ENCODE measurements around the gene UGT1A9. TPM values are rescaled to one million over a fixed set of nuclear protein-coding genes. Genes with fewer than 3 reads are reported as not detected.
"Not testable (repeated sequence)": the region's sequence is repeated elsewhere in the genome, so short reads cannot be mapped to it uniquely, and the experiment has no call there.

UGT1A9 gene
- total and polyA plus RNA-seq, 2 of the 13 experiments (the other 11 are each of a cell fraction or from before 2014, with no cell fraction given), result 0.07 TPM; not detected in 1

DNA sequence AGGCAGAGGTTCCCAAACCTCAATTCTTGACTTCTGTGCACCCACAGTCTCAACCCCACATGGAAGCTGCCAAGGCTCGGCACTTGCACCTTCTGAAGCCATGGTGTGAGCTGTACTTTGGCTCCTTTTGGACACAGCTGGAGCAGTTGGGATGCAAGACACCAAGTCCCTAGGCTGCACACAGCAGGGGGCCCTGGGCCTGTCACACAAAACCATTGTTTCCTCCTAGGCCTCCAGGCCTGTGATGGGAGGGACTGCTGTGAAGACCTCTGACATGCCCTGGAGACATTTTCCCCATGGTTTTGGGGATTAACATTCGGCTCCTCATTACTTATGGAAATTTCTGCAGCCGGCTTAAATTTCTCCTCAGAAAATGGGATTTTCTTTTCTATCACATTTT, 25.7 kb upstream of the UGT1A9 start:
- FAIRE-seq; ATAC-seq; CTCF ChIA-PET (ENCODE audit: low intra/inter-chr PET ratio, low total read pairs); H3K27ac ChIP-seq (ENCODE audit: extremely low read length, insufficient read depth, low read length); H3K4me1 ChIP-seq (ENCODE audit: insufficient read depth, low read length); H3K27me3 ChIP-seq (ENCODE audit: control insufficient read depth in 1 of 2, insufficient read depth in 2 of 2, low read length in 2 of 2); H4K20me1 ChIP-seq (ENCODE audit: insufficient read depth, low read length); H3K79me2 ChIP-seq (ENCODE audit: insufficient read depth, low read length); H3K4me2 ChIP-seq (ENCODE audit: low read depth, low read length); intact Hi-C loops (cut with micrococcal nuclease; ENCODE audit: unreplicated experiment); BruUV-seq (replicated peaks); DNase-seq (ENCODE audit: low spot score); H2AFZ ChIP-seq (ENCODE audit: low read length); H3K36me3 ChIP-seq (replicated peaks in 1 of 2; ENCODE audit: control insufficient read depth in 1 of 2, insufficient read depth in 2 of 2, low read length in 2 of 2); H3K4me3 ChIP-seq (replicated peaks in 1 of 3; ENCODE audit: insufficient read depth in 1 of 3, low read depth in 2 of 3, low read length in 3 of 3); in situ Hi-C loops (cut with HindIII; ENCODE audit: extremely low pct_ligation_motif_present, low pct_unique_long_range_greater_than_20kb); H3K9ac ChIP-seq (ENCODE audit: insufficient read depth, low read depth, low read length); POLR2A ChIA-PET: not testable (repeated sequence)
- peaks cover 27% of the 10 kb centered on the region for H3K9me3 ChIP-seq (ENCODE audit: low read length)
- peak; percentile 34 for TF ChIP-seq ZFP36 (IDR thresholded peaks at IDR 0.05; ENCODE audit: borderline replicate concordance, low read depth, low read length, partially characterized antibody)
- 31% methylated on average over 3 of the region's 3 CpGs for WGBS (ENCODE audit: low lambda C conversion rate)

DNA sequence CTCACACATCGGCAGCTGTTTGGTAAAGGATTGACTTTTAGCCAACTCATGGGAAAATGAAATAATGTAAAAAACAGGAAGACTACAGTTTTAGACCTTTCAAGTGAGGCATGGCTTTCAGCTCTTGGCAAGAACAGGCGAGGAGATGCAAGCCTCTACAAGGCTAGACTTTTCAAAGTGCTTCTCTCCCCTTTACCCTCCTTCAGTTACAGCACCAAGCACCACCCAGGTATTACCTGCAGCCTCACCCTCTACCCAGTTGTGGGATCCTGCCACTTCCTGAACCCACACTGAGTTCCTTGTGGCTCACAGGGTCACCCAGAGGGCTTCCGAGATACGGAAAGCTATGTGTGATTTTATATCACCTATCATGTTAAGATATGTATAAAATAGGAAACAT, 20.7 kb upstream of the UGT1A9 start:
- CTCF ChIA-PET (ENCODE audit: low intra/inter-chr PET ratio, low total read pairs), result no interaction called here

More for the DNA sequence above, 20.7 kb upstream of the UGT1A9 start:
- Histone ChIP-seq H3K9me3 (ENCODE audit: low read length) (peaks cover 12% of the 10 kb centered on the region), H3K36me3 (replicated peaks in 1 of 2; ENCODE audit: control insufficient read depth in 1 of 2, insufficient read depth in 2 of 2, low read length in 2 of 2) (no peaks in the 10 kb centered on the region), H3K4me1 (ENCODE audit: insufficient read depth, low read length) (no peaks in the 10 kb centered on the region), H2AFZ (ENCODE audit: low read length) (no peak overlapping the region), H3K4me3 (replicated peaks in 1 of 3; ENCODE audit: insufficient read depth in 1 of 3, low read depth in 2 of 3, low read length in 3 of 3) (no peak overlapping the region), H3K9ac (ENCODE audit: insufficient read depth, low read depth, low read length) (no peak overlapping the region), H3K27ac (ENCODE audit: extremely low read length, insufficient read depth, low read length) (no peak overlapping the region), H3K4me2 (ENCODE audit: low read depth, low read length) (no peak overlapping the region), H4K20me1 (ENCODE audit: insufficient read depth, low read length) (no peaks in the 10 kb centered on the region), H3K79me2 (ENCODE audit: insufficient read depth, low read length) (no peaks in the 10 kb centered on the region), H3K27me3 (ENCODE audit: control insufficient read depth in 1 of 2, insufficient read depth in 2 of 2, low read length in 2 of 2) (no peaks in the 10 kb centered on the region; a peak in 1 of 5 replicates)
- DNase-seq (ENCODE audit: low spot score), result no peak
- TF ChIP-seq ZNF34 (CRISPR knock-in tag; IDR thresholded peaks at IDR 0.05; ENCODE audit: borderline replicate concordance), result no peak
- TF ChIP-seq ZFP36L2 (CRISPR knock-in tag; IDR thresholded peaks at IDR 0.05), result no peak
- TF ChIP-seq, protein P1, sequence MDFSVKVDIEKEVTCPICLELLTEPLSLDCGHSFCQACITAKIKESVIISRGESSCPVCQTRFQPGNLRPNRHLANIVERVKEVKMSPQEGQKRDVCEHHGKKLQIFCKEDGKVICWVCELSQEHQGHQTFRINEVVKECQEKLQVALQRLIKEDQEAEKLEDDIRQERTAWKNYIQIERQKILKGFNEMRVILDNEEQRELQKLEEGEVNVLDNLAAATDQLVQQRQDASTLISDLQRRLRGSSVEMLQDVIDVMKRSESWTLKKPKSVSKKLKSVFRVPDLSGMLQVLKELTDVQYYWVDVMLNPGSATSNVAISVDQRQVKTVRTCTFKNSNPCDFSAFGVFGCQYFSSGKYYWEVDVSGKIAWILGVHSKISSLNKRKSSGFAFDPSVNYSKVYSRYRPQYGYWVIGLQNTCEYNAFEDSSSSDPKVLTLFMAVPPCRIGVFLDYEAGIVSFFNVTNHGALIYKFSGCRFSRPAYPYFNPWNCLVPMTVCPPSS (IDR thresholded peaks at IDR 0.05), result no peak
- TF ChIP-seq MZF1 (CRISPR knock-in tag; IDR thresholded peaks at IDR 0.05; ENCODE audit: borderline replicate concordance), result no peak
- no peak for TF ChIP-seq ZSCAN30 (CRISPR knock-in tag; IDR thresholded peaks at IDR 0.05)
- TF ChIP-seq RFX5 (IDR thresholded peaks at IDR 0.05; ENCODE audit: low read depth, low read length), result no peak
- TF ChIP-seq NFIB (CRISPR knock-in tag; IDR thresholded peaks at IDR 0.05; ENCODE audit: borderline replicate concordance), result no peak
- no peak for TF ChIP-seq ZBTB38 (CRISPR knock-in tag; IDR thresholded peaks at IDR 0.05)
- 59% methylated on average over 4 of the region's 4 CpGs for whole genome bisulfite sequencing (ENCODE audit: low lambda C conversion rate)
- in situ Hi-C loops (cut with HindIII; ENCODE audit: extremely low pct_ligation_motif_present, low pct_unique_long_range_greater_than_20kb), result no loop called here
- no TSS peak for BruUV-seq (replicated peaks)
- intact Hi-C loops (cut with micrococcal nuclease; ENCODE audit: unreplicated experiment), result no loop called here
- POLR2A ChIA-PET, result no interaction called here
- no peak for FAIRE-seq
- no peak for ATAC-seq
